ENCODE results near the gene IRF3.
"Not testable (repeated sequence)": the region's sequence is repeated elsewhere in the genome, so short reads cannot be mapped to it uniquely, and the experiment has no call there.

IRF3 gene

GRCh38 chr19:49631610-49632192, 34.0 kb downstream of the IRF3 start:
- TF ChIP-seq, protein P1, sequence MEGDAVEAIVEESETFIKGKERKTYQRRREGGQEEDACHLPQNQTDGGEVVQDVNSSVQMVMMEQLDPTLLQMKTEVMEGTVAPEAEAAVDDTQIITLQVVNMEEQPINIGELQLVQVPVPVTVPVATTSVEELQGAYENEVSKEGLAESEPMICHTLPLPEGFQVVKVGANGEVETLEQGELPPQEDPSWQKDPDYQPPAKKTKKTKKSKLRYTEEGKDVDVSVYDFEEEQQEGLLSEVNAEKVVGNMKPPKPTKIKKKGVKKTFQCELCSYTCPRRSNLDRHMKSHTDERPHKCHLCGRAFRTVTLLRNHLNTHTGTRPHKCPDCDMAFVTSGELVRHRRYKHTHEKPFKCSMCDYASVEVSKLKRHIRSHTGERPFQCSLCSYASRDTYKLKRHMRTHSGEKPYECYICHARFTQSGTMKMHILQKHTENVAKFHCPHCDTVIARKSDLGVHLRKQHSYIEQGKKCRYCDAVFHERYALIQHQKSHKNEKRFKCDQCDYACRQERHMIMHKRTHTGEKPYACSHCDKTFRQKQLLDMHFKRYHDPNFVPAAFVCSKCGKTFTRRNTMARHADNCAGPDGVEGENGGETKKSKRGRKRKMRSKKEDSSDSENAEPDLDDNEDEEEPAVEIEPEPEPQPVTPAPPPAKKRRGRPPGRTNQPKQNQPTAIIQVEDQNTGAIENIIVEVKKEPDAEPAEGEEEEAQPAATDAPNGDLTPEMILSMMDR (IDR thresholded peaks at IDR 0.05; ENCODE audit: insufficient read depth, low read length, poor library complexity, severe bottlenecking): no peak
- Histone ChIP-seq H3K4me3 (replicated peaks; ENCODE audit: low read depth, low read length) (no peak overlapping the region), H3K36me3 (ENCODE audit: control insufficient read depth, insufficient read depth, low read length) (peaks cover under 1% of the 10 kb centered on the region; the same call in 1 of the 2 replicates), H3K27me3 (replicated peaks; ENCODE audit: control insufficient read depth, insufficient read depth, low read length) (no peaks in the 10 kb centered on the region)
- no peak for DNase-seq (ENCODE audit: extremely low read depth, insufficient read length)

DNA sequence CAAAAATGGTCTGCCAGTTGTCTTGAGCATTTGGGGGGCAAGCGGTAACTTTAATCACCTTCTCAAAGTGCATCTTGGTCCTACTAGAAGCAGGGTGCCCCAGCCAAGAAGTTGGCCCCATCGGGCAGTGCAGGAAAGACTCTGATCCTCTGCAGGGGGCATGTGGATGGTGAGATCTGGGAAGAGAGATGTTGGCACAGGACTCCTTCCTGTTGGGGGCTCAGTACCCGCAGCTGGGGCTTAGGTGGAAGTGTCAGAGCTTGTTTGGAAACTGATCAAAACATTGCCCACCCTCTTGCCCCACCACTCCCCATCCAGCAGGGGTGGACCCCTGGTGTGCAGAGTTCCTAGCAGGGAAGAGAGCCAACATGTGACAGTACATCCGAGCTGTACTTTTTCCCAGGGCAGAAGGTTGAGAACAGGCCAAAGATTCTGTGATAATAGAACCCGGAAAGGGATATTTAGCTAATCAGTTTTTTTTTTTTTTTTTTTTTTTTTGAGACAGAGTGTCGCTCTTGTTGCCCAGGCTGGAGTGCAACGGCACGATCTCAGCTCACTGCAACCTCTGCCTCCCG, 34.6 kb downstream of the IRF3 start:
- DNase-seq (ENCODE audit: extremely low read depth, insufficient read length): no peak
- peaks cover 2% of the 10 kb centered on the region; the same call in 1 of the 2 replicates for H3K36me3 ChIP-seq (ENCODE audit: control insufficient read depth, insufficient read depth, low read length)
- no peaks in the 10 kb centered on the region for H3K27me3 ChIP-seq (replicated peaks; ENCODE audit: control insufficient read depth, insufficient read depth, low read length)
- TF ChIP-seq, protein P1 (IDR thresholded peaks at IDR 0.05; ENCODE audit: insufficient read depth, low read length, poor library complexity, severe bottlenecking): no peak
- no peak overlapping the region for H3K4me3 ChIP-seq (replicated peaks; ENCODE audit: low read depth, low read length)

- peaks cover 5% of the 10 kb centered on the region for H3K36me3 ChIP-seq (ENCODE audit: control insufficient read depth, insufficient read depth, low read length)
- no peak for DNase-seq (ENCODE audit: extremely low read depth, insufficient read length)
- no peak overlapping the region for H3K4me3 ChIP-seq (replicated peaks; ENCODE audit: low read depth, low read length)
These were observed 36.0 kb downstream of the IRF3 start for GRCh38 chr19:49629659-49630058.

GRCh38 chr19:49626226-49626625, 39.4 kb downstream of the IRF3 start:
- Histone ChIP-seq H3K36me3 (ENCODE audit: control insufficient read depth, insufficient read depth, low read length) (peaks cover 7% of the 10 kb centered on the region), H3K4me3 (replicated peaks; ENCODE audit: low read depth, low read length) (no peak overlapping the region), H3K27me3 (replicated peaks; ENCODE audit: control insufficient read depth, insufficient read depth, low read length) (no peaks in the 10 kb centered on the region)
- TF ChIP-seq, protein P1 (IDR thresholded peaks at IDR 0.05; ENCODE audit: insufficient read depth, low read length, poor library complexity, severe bottlenecking): no peak
- no peak for DNase-seq (ENCODE audit: extremely low read depth, insufficient read length)

More at GRCh38 chr19:49629659-49630058, 36.0 kb downstream of the IRF3 start:
- TF ChIP-seq, protein P1 (IDR thresholded peaks at IDR 0.05; ENCODE audit: insufficient read depth, low read length, poor library complexity, severe bottlenecking): no peak
- no peaks in the 10 kb centered on the region for H3K27me3 ChIP-seq (replicated peaks; ENCODE audit: control insufficient read depth, insufficient read depth, low read length)

DNA sequence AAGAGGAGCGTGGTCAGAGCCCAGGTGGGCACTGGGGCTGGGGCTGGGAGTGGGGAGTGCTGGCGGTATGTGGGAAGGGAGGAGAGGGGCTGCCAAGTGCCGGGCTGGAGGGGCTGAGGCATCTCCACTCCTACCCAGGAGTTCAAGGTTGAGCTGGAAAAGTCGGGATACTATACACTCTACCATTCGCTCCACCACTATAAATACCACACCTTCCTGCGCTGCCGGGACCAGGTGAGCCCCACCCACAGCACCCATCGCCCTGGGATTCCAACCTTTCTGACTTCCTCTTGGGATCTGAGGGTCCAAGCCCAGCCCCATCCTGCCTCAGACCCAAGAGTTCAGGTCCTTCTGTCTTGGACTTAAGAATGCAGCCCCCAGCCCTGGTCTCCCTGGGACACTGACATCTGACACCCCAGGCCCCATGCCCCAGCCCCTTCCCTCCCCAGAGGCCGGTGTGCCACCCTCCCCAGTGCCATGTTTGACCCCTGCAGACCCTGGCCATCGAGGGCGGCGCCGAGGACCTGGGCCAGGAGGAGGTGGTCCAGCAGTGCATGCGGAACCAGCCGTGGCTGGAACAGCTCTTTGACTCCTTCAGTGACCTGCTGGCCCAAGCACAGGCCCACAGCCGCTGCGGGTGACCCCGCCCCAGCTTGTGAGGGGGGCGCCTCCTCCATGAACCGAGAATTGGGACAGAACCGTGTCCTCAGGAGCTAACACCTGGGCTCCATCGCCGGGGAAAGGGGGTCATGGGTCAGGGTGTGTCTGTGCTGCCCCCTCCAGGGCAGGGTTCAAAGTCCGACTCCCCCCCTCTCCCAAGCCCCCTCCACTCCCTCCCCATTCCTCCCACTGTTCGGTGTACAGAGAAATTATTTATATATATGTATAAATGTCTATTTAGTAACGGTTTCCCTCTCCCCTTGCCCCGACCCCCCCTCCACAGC, 40.4 kb downstream of the IRF3 start:
- H3K27me3 ChIP-seq (replicated peaks; ENCODE audit: control insufficient read depth, insufficient read depth, low read length): no peaks in the 10 kb centered on the region
- H3K36me3 ChIP-seq (ENCODE audit: control insufficient read depth, insufficient read depth, low read length): peaks cover 8% of the 10 kb centered on the region
- TF ChIP-seq, protein P1 (IDR thresholded peaks at IDR 0.05; ENCODE audit: insufficient read depth, low read length, poor library complexity, severe bottlenecking): no peak
- DNase-seq (ENCODE audit: extremely low read depth, insufficient read length): no peak
- no peak overlapping the region for H3K4me3 ChIP-seq (replicated peaks; ENCODE audit: low read depth, low read length)

- H3K4me3 ChIP-seq (replicated peaks; ENCODE audit: low read depth, low read length); DNase-seq (ENCODE audit: extremely low read depth, insufficient read length); H3K27me3 ChIP-seq (replicated peaks; ENCODE audit: control insufficient read depth, insufficient read depth, low read length): not testable (repeated sequence)
- H3K36me3 ChIP-seq (ENCODE audit: control insufficient read depth, insufficient read depth, low read length): peaks cover 18% of the 10 kb centered on the region
These were observed 47.8 kb downstream of the IRF3 start for GRCh38 chr19:49617860-49618259.
